Stimulated activated memory B cell treated with anti-CD40 and anti-IgM and Interleukin-4, amounts not matched to agents 10 μg/mL and 1 μg/mL and 100 μg/mL, for 72 hours (primary cell): ENCODE results near the gene TMEM184A.

ENCODE experiments used
- ATAC-seq: fragments of 150-1000 bp; cut with Tn5 transposase; 2 replicates; pipeline ENCODE4 v1.10.0; 2021
- H3K27ac Mint-ChIP-seq: one replicate; pipeline ENCODE4 v1.8.0; 2022; ENCODE audit warnings: mild to moderate bottlenecking, mixed read lengths
- H3K27me3 Mint-ChIP-seq: one replicate; pipeline ENCODE4 v1.8.0; 2022; ENCODE audit warnings: mixed read lengths
- H3K36me3 Mint-ChIP-seq: one replicate; pipeline ENCODE4 v1.8.0; 2022; ENCODE audit warnings: mixed read lengths
- H3K4me1 Mint-ChIP-seq: one replicate; pipeline ENCODE4 v1.8.0; 2022; ENCODE audit warnings: mixed read lengths
- H3K4me3 Mint-ChIP-seq: one replicate; pipeline ENCODE4 v1.8.0; 2022; ENCODE audit warnings: mild to moderate bottlenecking, moderate library complexity, mixed read lengths
- H3K9me3 Mint-ChIP-seq: one replicate; pipeline ENCODE4 v1.8.0; 2022; ENCODE audit warnings: mixed read lengths

TMEM184A gene

GRCh38 chr7:1493571-1493970 lies 62.4 kb downstream of the TMEM184A start:
- no peak overlapping the region for H3K4me3 Mint-ChIP-seq
- H3K4me1 Mint-ChIP-seq, result no peaks in the 10 kb centered on the region
- no peaks in the 10 kb centered on the region for H3K9me3 Mint-ChIP-seq
- H3K27me3 Mint-ChIP-seq, result no peaks in the 10 kb centered on the region
- no peak overlapping the region for H3K27ac Mint-ChIP-seq
- no peak for ATAC-seq
- peaks cover 58% of the 10 kb centered on the region for H3K36me3 Mint-ChIP-seq

DNA sequence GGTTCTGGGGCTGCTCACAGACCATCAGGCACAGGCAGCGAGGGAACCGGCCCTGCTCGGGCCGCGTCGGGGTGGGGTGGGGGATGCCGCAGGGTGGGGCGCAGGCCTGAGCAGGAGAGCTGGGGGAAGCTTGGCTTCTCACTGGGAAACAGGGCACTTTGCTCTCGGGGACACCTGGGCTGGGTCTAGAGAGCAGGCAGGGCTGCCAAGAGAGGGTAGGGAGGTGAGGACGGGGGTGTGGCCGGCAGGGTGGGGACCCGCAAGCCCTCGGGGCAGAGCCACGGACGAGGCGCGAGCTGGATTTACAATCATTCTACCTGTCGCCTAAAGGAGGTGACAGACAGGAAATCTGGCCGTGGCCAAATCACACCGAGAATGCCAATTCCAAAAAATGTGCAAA lies 62.9 kb downstream of the TMEM184A start:
- H3K4me1 Mint-ChIP-seq, result no peaks in the 10 kb centered on the region
- peaks cover 61% of the 10 kb centered on the region for H3K36me3 Mint-ChIP-seq
- no peaks in the 10 kb centered on the region for H3K9me3 Mint-ChIP-seq
- no peak overlapping the region for H3K27ac Mint-ChIP-seq
- peak; percentile 9 for ATAC-seq
- H3K27me3 Mint-ChIP-seq, result no peaks in the 10 kb centered on the region
- no peak overlapping the region for H3K4me3 Mint-ChIP-seq

DNA sequence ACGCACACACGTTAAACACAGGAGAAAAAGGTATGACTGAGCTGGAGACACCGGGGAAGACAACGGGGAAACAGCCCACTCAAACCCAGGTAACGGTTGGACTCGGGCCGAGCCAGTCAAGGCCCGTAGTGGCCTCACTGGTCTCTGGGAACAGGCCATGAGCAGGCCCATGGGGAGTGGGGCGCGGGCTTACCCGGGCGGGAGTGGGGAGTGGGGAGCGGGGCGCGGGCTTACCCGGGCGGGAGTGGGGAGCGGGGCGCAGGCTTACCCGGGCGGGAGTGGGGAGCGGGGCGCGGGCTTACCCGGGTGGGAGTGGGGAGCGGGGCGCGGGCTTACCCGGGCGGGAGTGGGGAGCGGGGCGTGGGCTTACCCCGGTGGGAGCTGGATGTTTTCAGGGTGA lies 63.4 kb downstream of the TMEM184A start:
- no peaks in the 10 kb centered on the region for H3K9me3 Mint-ChIP-seq
- H3K36me3 Mint-ChIP-seq, result peaks cover 61% of the 10 kb centered on the region
- no peak overlapping the region for H3K4me3 Mint-ChIP-seq
- H3K27ac Mint-ChIP-seq, result no peak overlapping the region
- peak; percentile 39 for ATAC-seq
- H3K27me3 Mint-ChIP-seq, result no peaks in the 10 kb centered on the region
- no peaks in the 10 kb centered on the region for H3K4me1 Mint-ChIP-seq
